GM18868 (cell line): ENCODE measurements around the gene TBC1D20.
"Not testable (repeated sequence)": the region's sequence is repeated elsewhere in the genome, so short reads cannot be mapped to it uniquely, and the experiment has no call there.

Source experiments
- ATAC-seq: cut with Tn5 transposase; IDR thresholded peaks from one replicate; pipeline ENCODE4 v1.9.1; 2021; ENCODE audit warnings: mild to moderate bottlenecking, moderate library complexity; ENCODE audit not compliant: unreplicated experiment

The TBC1D20 gene

DNA sequence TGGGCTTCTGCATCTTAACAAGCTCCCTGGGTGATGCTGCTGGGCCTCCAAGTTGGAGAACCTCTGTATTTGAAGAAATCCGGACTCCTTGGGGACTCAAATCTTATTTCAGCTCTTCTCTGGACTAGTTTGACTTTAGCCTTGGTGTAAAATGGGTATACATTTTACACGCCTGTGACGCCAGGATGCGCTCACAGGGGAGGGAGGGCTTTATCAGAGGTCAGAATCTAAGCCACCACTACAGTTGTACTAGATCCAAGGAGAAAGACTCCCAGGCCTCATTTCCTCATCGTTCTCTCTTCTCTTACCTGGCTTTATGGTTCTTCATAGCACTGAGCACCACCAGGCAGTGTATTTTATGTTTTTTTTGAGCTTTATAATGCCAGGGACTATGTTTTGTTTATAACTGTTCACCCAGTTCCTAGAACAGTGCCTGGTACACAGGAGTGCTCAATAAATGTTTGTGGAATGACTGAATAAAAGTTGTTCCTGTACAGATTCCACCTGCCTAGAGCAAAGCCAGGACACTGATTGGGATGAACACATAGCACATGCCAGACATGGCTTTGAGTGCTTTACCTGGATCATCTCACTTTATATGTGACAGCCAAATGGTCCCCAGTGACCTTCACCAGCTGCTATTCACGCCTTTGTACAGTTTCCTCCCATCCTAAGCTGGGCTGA, 59.3 kb downstream of the TBC1D20 start:
- ATAC-seq, result no peak

DNA sequence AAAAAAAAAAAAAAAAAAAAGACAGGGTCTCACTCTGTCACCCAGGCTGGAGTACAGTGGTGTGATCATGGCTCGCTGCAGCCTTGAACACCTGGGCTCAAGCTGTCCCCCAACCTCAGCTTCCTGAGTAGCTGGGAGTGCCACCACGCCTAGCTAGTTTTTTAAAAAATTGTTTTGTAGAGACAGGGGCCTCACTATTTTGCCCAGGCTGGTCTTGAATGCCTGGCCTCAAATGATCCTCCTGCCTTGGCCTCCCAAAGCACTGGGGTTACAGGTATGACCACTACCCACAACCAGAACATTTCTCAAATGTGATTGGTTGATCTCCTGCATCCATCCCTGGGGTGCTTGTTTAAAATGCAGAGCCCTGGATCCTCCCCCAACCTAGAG, 59.8 kb downstream of the TBC1D20 start:
- ATAC-seq, result no peak

DNA sequence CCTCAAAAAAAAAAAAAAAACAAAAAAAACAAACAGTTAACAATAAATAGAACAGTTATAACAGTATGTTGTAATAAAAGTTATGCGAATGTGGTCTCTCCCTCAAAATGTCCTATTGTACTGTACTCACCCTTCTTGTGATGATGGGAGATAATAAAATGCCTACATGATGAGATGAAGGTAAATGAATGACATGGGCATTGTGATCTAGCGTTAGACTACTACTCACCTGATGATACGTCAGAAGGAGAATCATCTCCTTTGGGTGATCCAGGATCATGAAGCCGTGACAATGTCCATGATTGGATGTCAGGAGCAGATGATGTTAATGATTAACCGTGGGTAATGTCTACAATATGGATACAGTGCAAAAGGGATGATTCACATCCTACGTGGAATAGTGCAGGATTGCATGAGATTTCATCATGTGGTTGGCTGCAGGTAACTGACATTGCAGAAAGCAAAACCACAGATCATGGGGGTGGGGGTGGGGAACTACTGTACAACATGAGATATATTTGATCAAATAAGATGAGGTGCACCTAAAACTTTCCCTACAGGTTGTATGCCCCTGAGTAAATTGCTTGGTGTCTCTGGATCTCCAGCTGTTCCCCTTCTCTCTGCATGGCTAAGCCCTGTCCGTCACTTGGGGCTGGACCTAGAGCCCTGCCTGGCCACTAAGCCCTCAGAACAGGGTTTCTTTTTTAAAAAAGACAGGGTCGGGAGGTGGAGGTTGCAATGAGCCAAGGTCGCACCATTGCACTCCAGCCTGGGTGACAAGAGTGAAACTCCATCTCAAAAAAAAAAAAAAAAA, 60.4 kb downstream of the TBC1D20 start:
- ATAC-seq, result no peak

DNA sequence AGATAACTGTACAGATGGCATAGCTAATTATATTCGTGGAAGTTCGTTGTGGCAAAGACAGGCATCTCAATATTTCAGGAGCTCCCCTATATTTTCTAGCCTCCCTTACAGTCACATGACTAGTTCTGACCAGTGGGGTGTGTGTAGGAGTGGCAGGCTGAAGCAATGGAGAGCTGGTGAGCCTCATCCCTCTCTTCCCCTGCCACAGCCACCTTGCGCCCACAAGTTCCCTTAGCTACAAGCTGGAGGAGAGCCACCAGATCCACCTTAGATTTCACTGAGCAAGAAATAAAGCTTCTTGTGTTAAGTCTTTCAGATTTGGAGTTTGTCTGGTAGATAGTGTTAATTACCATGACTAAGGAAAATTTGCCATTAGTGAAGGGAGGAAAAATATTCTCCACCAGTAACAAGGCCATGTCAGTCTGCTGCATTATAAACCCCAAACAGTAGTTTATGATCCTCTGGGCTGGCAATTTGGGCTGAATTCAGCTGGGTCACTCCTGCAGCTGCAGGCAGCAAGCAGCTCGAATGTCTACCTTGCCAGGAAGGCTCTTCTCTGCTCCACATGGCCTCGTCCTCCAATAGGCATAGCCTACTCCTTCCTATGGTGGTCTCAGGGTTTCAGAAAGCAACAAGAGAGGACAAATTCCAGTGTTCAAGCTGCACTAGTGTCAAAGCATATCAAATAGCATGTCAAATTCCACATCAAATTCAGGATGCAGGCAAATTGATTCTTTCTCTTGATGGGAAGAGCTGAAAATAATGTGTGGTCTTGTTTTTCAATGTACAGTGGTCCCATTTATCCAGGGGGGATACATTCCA, 61.7 kb downstream of the TBC1D20 start:
- ATAC-seq, result no peak

DNA sequence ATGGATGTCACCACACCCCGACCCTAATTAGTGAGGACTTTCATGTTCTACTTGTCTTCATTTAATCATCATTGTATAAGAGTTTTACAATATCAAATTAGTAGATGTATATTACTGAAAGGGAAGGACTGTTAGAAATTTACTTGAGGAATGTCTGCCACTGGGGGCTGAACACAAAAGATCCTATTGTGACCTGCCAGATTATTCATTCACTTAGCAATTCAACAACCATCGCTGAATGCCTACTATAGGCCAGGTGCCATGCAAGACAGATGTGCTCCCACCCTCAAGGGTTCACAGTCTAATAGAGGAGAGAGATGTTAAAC, 62.2 kb downstream of the TBC1D20 start:
- no peak for ATAC-seq

DNA sequence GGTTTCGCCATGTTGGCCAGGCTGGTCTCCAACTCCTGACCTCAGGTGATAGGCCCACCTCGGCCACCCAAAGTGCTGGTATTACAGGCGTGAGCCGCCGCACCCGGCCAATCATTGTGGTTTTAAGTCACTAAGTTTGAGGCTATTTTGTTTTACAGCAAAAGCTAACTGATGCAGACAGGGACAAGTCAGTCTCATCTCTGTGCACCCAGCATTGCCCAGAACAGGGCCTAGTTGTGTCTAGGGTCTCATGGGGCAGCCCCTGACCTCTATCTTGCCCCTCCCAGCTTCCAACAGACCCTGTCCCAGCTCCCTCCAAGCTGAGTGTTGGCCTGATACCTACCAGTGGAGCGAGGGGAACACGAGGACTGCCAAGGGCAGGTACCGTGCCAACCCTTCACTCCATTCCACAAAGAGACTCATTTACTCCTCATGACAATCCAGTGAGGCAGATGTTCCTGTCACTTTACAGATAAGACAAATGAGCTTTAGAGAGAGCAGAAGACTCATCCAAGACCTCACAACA, 63.1 kb downstream of the TBC1D20 start:
- ATAC-seq, result no peak

DNA sequence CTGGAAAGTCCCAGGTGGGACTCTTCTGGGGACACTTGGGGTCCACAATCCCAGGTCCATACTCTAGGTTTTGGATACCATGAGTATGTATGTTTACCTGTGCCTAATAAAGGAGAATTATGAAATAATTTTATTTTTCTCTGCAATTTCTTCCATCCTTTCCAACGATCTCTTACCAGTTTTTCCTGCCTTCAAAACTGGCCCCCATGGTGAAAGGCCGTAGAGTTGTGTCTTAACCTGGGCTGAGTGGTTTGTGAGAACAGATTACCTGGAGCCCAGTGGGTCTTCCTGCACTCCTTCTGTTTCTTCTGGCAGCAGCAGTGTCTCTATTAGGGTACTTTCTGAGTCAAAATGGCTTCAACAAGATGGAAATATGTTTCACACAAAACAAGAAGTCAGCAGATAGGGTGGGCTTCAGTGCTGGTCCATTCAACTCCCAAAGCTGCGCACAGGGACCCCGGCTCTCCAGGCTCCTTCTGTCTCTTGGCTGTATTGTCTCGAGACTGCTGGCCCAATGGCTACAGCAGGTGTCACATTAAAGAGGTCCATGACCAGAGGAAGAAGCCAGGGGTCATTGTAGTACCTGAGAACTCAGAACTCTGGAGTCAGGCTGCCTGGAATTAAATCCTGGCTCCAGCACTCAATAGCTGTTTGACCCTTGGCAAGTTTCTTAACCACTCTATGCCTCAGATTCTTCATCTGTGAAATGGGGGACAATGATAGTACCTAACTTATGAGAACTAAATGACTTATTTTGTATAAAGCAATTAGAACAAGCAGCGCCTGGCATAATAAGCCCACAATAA, 64.7 kb downstream of the TBC1D20 start:
- ATAC-seq, result no peak

DNA sequence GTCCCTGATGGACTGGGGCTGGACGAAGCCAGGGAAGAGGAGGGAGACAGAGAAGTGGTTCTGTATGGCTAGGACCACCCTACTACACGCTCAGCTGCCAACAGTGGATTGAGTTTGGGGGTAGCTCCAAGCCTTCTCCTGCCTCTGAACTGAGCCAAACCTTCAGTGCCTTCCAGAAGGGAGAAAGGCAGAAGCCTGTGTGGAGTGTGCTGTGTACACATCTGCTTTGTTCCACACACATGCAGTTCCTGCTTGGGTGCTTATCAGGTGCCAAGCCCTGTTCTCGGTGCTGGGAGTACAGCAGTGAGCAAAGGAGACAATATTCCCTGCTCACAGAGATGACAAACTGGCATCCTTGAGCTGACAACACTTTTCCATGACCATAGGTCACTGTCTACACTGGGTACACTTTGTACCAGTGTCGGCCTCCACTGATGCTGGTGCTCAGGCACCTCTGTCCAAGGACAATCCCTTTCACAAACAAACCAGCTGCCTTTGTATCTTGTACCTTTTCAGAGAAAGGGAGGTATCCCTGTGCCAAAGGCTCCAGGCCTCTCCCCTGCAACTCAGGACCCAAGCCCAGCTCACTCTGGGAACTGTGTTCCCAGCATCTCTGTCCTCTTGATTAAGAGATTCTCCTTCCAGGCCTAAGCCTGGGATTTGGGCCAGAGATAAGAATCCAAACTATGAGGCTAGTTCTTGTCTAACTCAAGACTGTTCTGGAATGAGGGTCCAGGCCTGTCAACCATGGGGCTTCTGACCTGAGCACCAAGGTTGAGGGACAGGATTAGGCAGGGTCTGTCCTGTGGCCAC, 65.5 kb downstream of the TBC1D20 start:
- ATAC-seq, result no peak

DNA sequence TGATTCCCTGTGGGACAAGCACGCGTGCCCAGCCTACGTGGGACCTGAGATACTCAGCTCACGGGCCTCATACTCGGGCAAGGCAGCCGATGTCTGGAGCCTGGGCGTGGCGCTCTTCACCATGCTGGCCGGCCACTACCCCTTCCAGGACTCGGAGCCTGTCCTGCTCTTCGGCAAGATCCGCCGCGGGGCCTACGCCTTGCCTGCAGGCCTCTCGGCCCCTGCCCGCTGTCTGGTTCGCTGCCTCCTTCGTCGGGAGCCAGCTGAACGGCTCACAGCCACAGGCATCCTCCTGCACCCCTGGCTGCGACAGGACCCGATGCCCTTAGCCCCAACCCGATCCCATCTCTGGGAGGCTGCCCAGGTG, 66.1 kb downstream of the TBC1D20 start:
- no peak for ATAC-seq

DNA sequence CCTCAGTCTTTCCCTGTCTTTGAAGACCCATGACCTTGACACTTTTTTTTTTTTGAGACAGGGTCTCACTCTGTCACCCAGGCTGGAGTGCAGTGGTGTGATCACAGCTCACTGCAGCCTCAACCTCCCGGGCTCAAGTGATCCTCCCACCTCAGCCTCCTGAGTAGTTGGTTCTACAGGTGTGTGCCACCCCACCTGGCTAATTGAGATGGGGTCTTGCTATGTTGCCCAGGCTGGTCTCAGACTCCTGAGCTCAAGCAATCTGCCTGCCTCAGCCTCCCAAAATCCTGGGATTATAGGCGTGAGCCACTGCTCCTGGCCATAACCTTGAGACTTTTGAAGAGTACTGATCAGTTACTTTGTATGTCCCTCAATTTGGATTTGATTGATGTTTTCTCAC, 69.0 kb downstream of the TBC1D20 start:
- ATAC-seq, result not testable (repeated sequence)

DNA sequence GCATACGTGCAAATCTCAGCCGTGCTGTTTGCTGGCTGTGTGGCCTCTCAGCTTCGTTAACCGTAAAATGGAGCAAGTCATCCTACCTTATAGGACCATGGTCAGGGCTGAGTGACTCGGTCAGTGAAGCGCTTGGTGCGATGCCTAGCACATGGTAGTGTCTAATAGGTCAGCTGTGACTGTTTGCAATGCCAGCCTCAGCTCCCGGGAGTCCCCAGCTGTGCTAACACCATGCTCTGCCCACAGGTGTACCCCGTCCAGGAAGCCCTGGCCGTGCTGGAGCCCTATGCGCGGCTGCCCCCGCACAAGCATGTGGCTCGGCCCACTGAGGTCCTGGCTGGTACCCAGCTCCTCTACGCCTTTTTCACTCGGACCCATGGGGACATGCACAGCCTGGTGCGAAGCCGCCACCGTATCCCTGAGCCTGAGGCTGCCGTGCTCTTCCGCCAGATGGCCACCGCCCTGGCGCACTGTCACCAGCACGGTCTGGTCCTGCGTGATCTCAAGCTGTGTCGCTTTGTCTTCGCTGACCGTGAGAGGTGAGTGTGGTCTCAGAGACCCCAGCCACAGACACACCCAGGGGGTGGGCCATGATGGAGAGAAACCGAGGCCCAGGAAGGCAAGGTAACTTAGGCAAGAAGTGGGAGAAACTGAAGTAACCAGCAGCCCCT, 71.2 kb downstream of the TBC1D20 start:
- no peak for ATAC-seq

DNA sequence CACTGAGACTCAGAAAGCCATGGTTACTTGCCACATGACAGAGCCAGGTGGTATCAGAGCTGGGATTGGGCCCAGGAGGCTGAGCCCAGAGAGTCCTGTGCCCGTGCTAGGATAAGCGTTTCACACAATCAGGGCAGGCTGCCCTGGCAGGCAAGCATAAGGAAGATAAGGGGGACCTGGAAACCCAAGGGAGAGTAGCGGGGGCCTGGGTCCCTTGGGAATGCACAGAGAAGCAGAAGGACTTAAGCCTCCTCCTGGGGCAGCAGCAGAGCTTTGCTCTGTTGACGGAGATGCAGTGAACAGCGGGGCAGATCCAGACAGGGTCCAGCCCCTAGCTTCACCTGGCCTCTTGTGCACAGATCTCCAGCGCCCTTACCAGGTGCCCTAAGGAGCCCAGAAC, 73.1 kb downstream of the TBC1D20 start:
- ATAC-seq, result no peak

DNA sequence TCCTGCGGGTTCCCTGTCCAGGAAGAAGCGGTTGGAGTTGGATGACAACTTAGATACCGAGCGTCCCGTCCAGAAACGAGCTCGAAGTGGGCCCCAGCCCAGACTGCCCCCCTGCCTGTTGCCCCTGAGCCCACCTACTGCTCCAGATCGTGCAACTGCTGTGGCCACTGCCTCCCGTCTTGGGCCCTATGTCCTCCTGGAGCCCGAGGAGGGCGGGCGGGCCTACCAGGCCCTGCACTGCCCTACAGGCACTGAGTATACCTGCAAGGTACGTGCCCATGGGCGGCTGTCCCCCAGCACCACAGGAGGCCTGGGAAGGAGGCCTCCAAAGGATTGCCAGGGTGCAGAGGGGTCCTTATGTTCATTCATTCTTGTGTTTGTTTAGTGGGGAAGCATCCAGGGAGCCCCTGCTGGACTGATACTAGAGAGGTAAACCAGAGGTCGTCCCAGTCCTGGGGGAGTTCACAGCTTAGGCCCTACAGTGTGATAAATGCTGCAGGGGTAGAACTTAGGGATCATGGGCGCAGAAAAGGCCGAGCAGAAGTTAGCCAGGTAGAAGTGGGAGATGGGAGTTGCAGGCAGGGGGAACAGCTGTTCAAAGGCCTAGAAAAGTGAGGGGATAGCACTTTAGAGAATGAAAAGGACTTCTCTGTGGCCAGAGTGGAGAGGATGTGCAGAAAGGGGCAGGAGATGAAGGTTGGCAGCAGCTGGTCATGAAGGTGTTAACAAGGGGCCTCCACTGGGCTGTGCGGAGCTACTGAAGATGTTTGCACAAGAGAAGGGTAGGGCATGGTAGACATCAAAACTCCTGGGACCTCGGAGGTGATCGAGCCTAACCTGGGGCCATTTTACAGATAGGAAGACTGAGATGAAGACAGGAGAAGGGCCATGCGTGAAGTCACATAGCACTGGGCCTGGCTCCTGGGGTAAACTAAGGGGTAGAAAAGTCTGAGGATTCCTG, 74.0 kb downstream of the TBC1D20 start:
- ATAC-seq, result no peak

DNA sequence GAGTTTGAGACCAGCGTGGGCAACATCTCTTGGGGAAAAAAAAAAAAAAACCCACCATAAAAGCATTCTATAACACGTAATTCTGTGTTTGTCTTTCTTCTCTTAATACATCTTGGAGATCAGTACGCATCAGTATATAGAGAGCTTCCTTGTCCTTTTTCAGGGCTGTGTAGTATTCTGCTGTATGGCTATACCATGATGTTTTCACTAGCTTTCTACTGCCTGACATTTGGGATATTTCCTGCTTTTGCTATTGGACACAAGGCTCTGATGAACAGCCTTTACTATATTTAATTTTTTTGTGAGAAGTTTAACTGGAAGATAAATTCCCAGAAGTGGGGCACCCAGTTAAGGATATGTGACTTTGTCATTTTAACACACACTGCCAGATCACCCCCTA, 74.8 kb downstream of the TBC1D20 start:
- no peak for ATAC-seq

DNA sequence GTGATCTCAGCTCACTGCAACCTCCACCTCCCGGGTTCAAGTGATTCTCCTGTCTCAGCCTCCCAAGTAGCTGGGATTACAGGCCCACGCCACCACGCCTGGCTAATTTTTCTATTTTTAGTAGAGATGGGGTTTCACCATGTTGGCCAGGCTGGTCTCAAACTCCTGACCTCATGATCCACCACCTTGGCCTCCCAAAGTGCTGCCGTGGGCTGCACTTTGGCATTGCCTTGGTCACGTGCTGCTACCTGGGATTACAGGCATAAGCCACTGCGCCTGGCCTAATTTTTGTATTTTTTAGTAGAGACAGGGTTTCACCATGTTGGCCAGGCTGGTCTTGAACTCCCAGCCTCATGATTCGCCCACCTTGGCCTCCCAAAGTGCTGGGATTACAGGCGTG, 75.7 kb downstream of the TBC1D20 start:
- ATAC-seq, result not testable (repeated sequence)
